ENCODE results near the gene MAMDC4.
A peak's percentile ranks its signal among the peaks of the same experiment; 100 is the strongest.

Gene MAMDC4

GRCh38 chr9:136886610-136887597, 34.8 kb downstream of the MAMDC4 start:
- peak; percentile 56 for DNase-seq (ENCODE audit: low read depth, low spot score)

- DNase-seq (ENCODE audit: low read depth, low spot score) = no peak
These were observed 36.3 kb downstream of the MAMDC4 start for GRCh38 chr9:136888454-136888853.

- DNase-seq (ENCODE audit: low read depth, low spot score) = no peak
These were observed 37.7 kb downstream of the MAMDC4 start for GRCh38 chr9:136889858-136890257.

- DNase-seq (ENCODE audit: low read depth, low spot score) = no peak
These were observed 38.5 kb downstream of the MAMDC4 start for GRCh38 chr9:136890661-136891060.

- DNase-seq (ENCODE audit: low read depth, low spot score) = no peak
These were observed 43.9 kb downstream of the MAMDC4 start for GRCh38 chr9:136896027-136896426.

GRCh38 chr9:136898483-136899100, 46.4 kb downstream of the MAMDC4 start:
- no peak for DNase-seq (ENCODE audit: low read depth, low spot score)

- no peak for DNase-seq (ENCODE audit: low read depth, low spot score)
These were observed 47.0 kb downstream of the MAMDC4 start for GRCh38 chr9:136899196-136899595.

GRCh38 chr9:136900556-136900955, 48.4 kb downstream of the MAMDC4 start:
- DNase-seq (ENCODE audit: low read depth, low spot score) = no peak

- no peak for DNase-seq (ENCODE audit: low read depth, low spot score)
These were observed 48.9 kb downstream of the MAMDC4 start for GRCh38 chr9:136900988-136901515.

GRCh38 chr9:136901516-136902258, 49.5 kb downstream of the MAMDC4 start:
- peak; percentile 70 for DNase-seq (ENCODE audit: low read depth, low spot score)

- peak; percentile 91 for DNase-seq (ENCODE audit: low read depth, low spot score)
These were observed 50.2 kb downstream of the MAMDC4 start for GRCh38 chr9:136902259-136902821.

- no peak for DNase-seq (ENCODE audit: low read depth, low spot score)
These were observed 51.0 kb downstream of the MAMDC4 start for GRCh38 chr9:136903041-136903554.

GRCh38 chr9:136906266-136906665, 54.1 kb downstream of the MAMDC4 start:
- no peak for DNase-seq (ENCODE audit: low read depth, low spot score)

GRCh38 chr9:136907011-136907914, 55.1 kb downstream of the MAMDC4 start:
- no peak for DNase-seq (ENCODE audit: low read depth, low spot score)

Data from astrocyte of the hippocampus (primary cell).